Thoracic aorta (tissue), 2 donors: ENCODE data around the gene MT1HL1. TPM values are rescaled to one million over a fixed set of nuclear protein-coding genes. Genes with fewer than 3 reads are reported as not detected.

Experiments
- ATAC-seq: fragments of 150-250 bp; one replicate; pipeline ENCODE4 v1.8.0; 2017; ENCODE audit warnings: low read depth; ENCODE audit not compliant: insufficient number of reproducible peaks, low FRiP score
- DNase-seq: peaks from one replicate; pipeline ENCODE4 v3.0.0-alpha.2; 2020; ENCODE audit warnings: low spot score
- H3K27ac ChIP-seq, 2 donors: fragments of 200-600 bp; sonication (generic); 1 replicate in 1 of 2; 2 replicates in 1 of 2; pipeline ENCODE4 v1.5.1; 2016; ENCODE audit warnings: mild to moderate bottlenecking in 2 of 2, moderate library complexity in 2 of 2
- H3K27me3 ChIP-seq: fragments of 200-600 bp; sonication (generic); replicated peaks from 2 replicates; pipeline ENCODE4 v1.6.0; 2016; ENCODE audit warnings: mild to moderate bottlenecking; ENCODE audit not compliant: insufficient read depth
- H3K36me3 ChIP-seq: fragments of 200-600 bp; sonication (generic); one replicate; pipeline ENCODE4 v1.5.1; 2016
- H3K4me1 ChIP-seq, 2 donors: fragments of 200-600 bp; sonication (generic); 1 replicate in 1 of 2; 2 replicates in 1 of 2; pipeline versions ENCODE4 v1.5.1 to v1.6.0; 2016; ENCODE audit warnings: low read depth in 2 of 2, mild to moderate bottlenecking in 1 of 2; ENCODE audit not compliant: control insufficient read depth in 1 of 2
- H3K4me3 ChIP-seq: fragments of 200-600 bp; sonication (generic); 2 replicates; pipeline ENCODE4 v1.5.1; 2016; ENCODE audit warnings: mild to moderate bottlenecking
- H3K9me3 ChIP-seq: fragments of 200-600 bp; sonication (generic); 2 replicates; pipeline ENCODE4 v1.5.1; 2016
- total RNA-seq, 2 donors: library from RNA; depleted of rRNA; stranded (reverse); fragments of >200 nt; gene quantifications; one replicate each; pipeline versions ENCODE4 v1.1.0 to v1.2.3, GENCODE V29; 2016
- TF ChIP-seq, protein P1 (sequence below): fragments of 200-600 bp; sonication (generic); IDR thresholded peaks from one replicate; pipeline ENCODE4 v1.5.1; 2019; ENCODE audit warnings: antibody characterized with exemption

Gene MT1HL1
- total RNA-seq, 2 donors from 2014 or later, result not detected

DNA sequence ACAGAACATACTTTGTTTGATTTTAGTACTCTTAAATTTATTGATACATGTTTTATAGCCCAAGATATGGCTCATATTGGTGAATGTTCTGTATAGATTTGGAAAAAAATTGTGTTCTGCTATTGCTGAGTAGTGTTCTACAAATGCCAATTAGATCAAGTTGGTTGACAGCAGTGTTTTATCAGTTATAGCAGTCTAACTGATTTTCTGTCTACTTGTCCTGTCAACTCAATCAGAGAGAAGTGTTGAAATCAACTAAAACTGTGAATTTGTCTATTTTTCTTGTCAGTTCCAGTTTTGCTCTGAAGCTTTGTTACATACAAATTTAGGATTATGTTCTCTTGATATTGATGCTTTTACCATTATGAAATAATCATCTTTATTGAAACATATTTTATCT lies 14.7 kb upstream of the MT1HL1 start:
- H3K36me3 ChIP-seq, result no peaks in the 10 kb centered on the region
- ATAC-seq, result no peak
- H3K27me3 ChIP-seq, result no peaks in the 10 kb centered on the region
- H3K4me1 ChIP-seq, result peaks cover 2 to 29% of the 10 kb centered on the region in 2 donors
- H3K4me3 ChIP-seq, result no peak overlapping the region
- H3K27ac ChIP-seq, result peak overlapping the region; percentile 62 to 82
- DNase-seq, result no peak
- TF ChIP-seq, protein P1, sequence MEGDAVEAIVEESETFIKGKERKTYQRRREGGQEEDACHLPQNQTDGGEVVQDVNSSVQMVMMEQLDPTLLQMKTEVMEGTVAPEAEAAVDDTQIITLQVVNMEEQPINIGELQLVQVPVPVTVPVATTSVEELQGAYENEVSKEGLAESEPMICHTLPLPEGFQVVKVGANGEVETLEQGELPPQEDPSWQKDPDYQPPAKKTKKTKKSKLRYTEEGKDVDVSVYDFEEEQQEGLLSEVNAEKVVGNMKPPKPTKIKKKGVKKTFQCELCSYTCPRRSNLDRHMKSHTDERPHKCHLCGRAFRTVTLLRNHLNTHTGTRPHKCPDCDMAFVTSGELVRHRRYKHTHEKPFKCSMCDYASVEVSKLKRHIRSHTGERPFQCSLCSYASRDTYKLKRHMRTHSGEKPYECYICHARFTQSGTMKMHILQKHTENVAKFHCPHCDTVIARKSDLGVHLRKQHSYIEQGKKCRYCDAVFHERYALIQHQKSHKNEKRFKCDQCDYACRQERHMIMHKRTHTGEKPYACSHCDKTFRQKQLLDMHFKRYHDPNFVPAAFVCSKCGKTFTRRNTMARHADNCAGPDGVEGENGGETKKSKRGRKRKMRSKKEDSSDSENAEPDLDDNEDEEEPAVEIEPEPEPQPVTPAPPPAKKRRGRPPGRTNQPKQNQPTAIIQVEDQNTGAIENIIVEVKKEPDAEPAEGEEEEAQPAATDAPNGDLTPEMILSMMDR, result no peak
- H3K9me3 ChIP-seq, result no peaks in the 10 kb centered on the region

DNA sequence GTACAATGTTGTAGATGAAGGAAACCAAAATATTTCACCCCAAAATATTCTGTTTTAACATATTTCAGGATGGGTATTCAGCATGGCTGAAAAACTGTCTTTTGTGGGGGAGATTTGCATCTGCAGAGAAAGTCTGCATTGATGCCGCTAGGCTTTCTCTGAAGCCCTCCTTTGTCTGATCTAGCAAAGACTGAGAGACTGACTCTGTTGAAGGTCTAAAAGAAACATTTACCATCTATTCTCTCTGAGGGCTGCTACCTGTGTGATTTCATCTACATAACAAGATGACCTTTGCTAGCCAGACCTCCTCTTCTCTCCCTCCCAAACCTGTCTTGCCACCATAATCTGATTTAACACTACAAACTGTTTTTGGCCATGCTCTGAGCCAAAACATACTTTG lies 12.4 kb upstream of the MT1HL1 start:
- no peak for ATAC-seq
- Histone ChIP-seq H3K27ac (peak overlapping the region; percentile 53 to 82), H3K9me3 (no peaks in the 10 kb centered on the region), H3K27me3 (no peaks in the 10 kb centered on the region), H3K4me3 (no peak overlapping the region), H3K36me3 (no peaks in the 10 kb centered on the region), H3K4me1 (peaks cover 12 to 50% of the 10 kb centered on the region in 2 donors)
- TF ChIP-seq, protein P1, result no peak
- DNase-seq, result no peak

DNA sequence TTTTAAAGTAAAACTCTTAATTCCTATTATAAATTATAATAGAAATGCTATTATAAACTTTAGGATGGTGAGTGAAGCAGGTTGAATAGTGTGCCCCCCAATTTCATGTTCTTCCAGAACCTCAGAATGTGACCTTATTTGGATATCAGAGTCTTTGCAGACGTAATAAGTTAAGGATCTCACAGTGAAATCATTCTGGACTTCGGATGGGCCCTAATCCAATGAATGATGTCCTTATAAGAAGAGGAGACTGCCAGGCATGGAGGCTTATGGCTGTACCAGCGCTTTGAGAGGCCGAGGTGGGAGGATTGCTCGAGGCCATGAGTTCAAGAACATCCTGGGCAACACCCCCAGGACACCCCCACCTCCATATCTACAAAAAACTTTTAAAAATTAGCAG lies 9.4 kb upstream of the MT1HL1 start:
- no peaks in the 10 kb centered on the region for H3K9me3 ChIP-seq
- H3K36me3 ChIP-seq, result no peaks in the 10 kb centered on the region
- no peaks in the 10 kb centered on the region for H3K27me3 ChIP-seq
- TF ChIP-seq, protein P1, result no peak
- no peak overlapping the region for H3K4me3 ChIP-seq
- peaks cover 21 to 66% of the 10 kb centered on the region in 2 donors for H3K4me1 ChIP-seq
- DNase-seq (no peak), ATAC-seq (no peak)
- peak overlapping the region; percentile 92 to 99 for H3K27ac ChIP-seq

GRCh38 chr1:237012788-237013383 lies 8.6 kb upstream of the MT1HL1 start:
- TF ChIP-seq, protein P1, result no peak
- DNase-seq (peak; percentile 89), ATAC-seq (peak; percentile 84)
- Histone ChIP-seq H3K4me3 (peak overlapping the region; percentile 27), H3K27ac (peak overlapping the region; percentile 92 to 99), H3K9me3 (no peaks in the 10 kb centered on the region), H3K27me3 (no peaks in the 10 kb centered on the region), H3K4me1 (peaks cover 21 to 61% of the 10 kb centered on the region in 2 donors), H3K36me3 (no peaks in the 10 kb centered on the region)

DNA sequence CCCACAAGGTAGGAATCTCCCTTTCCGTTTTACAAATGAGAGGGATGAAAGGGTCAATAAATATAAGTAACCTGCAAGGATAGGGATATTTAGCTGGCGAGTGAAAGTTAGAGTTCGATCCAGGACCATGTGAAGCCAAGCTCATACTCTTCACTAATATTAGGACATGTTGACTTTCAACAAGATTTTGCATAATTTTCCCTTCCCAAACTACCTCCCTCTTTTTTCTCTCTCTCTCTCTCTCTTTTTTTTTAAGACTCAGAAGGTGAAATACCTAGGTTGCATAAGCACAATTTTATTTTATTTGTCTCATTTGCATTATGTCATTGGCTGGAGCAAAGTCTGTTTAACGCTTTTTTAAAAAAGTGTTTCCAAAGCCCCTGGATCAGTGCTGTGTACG lies 8.1 kb upstream of the MT1HL1 start:
- ATAC-seq (no peak), DNase-seq (no peak)
- no peaks in the 10 kb centered on the region for H3K36me3 ChIP-seq
- peak overlapping the region; percentile 27 for H3K4me3 ChIP-seq
- no peaks in the 10 kb centered on the region for H3K9me3 ChIP-seq
- no peaks in the 10 kb centered on the region for H3K27me3 ChIP-seq
- TF ChIP-seq, protein P1, result no peak
- peaks cover 21 to 56% of the 10 kb centered on the region in 2 donors for H3K4me1 ChIP-seq
- H3K27ac ChIP-seq, result peak overlapping the region; percentile 92 to 99
